A549 (cell line): ENCODE measurements around the gene DRD3.

Source experiments
- BCL3 ChIP-seq: fragments of >200 bp; sonication (Bioruptor Twin); formaldehyde crosslinking; IDR thresholded peaks from 3 replicates; pipeline ENCODE4 v1.6.1; 2016
- CBX8 ChIP-seq: fragments of 200-600 bp; sonication (generic); IDR thresholded peaks from 2 replicates; pipeline ENCODE4 v1.6.1; 2016
- CEBPB ChIP-seq, 2 experiments: fragments of >200 bp in 1 of 2; sonication (Bioruptor Twin) in 1 of 2; formaldehyde crosslinking in 1 of 2; IDR thresholded peaks; 2 replicates each; pipeline ENCODE4 v1.6.1; 2012 to 2016
- CTCF ChIP-seq: fragments of >200 bp; sonication (Bioruptor Twin); formaldehyde crosslinking; IDR thresholded peaks from 3 replicates; pipeline ENCODE4 v1.5.1; 2016
- HEYL ChIP-seq: fragments of 250-450 bp; sonication (Bioruptor Pico); IDR thresholded peaks from 2 replicates; pipeline ENCODE4 v1.8.0; 2021; ENCODE audit warnings: mild to moderate bottlenecking, moderate library complexity
- JUN ChIP-seq, 2 experiments: fragments of >200 bp; sonication (Bioruptor Twin); formaldehyde crosslinking; IDR thresholded peaks; 2 replicates in 1 of 2; 3 replicates in 1 of 2; pipeline ENCODE4 v1.6.1; 2016 to 2017
- MAX ChIP-seq: IDR thresholded peaks from 2 replicates; pipeline ENCODE4 v1.6.1; 2012
- MYC ChIP-seq: IDR thresholded peaks from 2 replicates; pipeline ENCODE4 v1.6.1; 2012; ENCODE audit warnings: mild to moderate bottlenecking, inconsistent platforms, low read length, improper control_type of control experiment, borderline replicate concordance
- NR3C1 ChIP-seq: fragments of >200 bp; sonication (Bioruptor Twin); formaldehyde crosslinking; IDR thresholded peaks from 3 replicates; pipeline ENCODE4 v1.6.1; 2017
- POLR2A ChIP-seq: IDR thresholded peaks from 2 replicates; pipeline ENCODE4 v1.6.1; 2012; ENCODE audit warnings: mild to moderate bottlenecking, low read length
- POLR2AphosphoS2 ChIP-seq: conservative IDR thresholded peaks from 2 replicates; pipeline ENCODE4 v1.6.1; 2012; ENCODE audit warnings: low read length, improper control_type of control experiment, inconsistent platforms
- REST ChIP-seq: fragments of 200-600 bp; sonication (generic); IDR thresholded peaks from 2 replicates; pipeline ENCODE4 v1.6.1; 2016; ENCODE audit warnings: antibody characterized with exemption, mild to moderate bottlenecking, moderate library complexity
- SREBF2 ChIP-seq: fragments of 450-650 bp; IDR thresholded peaks from 2 replicates; pipeline ENCODE4 v1.6.1; 2014; ENCODE audit warnings: mild to moderate bottlenecking, moderate library complexity
- TP53 ChIP-seq: fragments of 250-450 bp; sonication (Bioruptor Pico); IDR thresholded peaks from 2 replicates; pipeline ENCODE4 v1.5.0; 2021; ENCODE audit warnings: mild to moderate bottlenecking, moderate library complexity

GRCh38 chr3:114219741-114220140 is 40.9 kb upstream of the DRD3 start:
- TF ChIP-seq POLR2A (no peak), CTCF (no peak), TP53 (CRISPR knock-in tag) (no peak), POLR2AphosphoS2 (no peak), REST (no peak), MYC (no peak), SREBF2 (no peak), NR3C1 (no peak), CBX8 (no peak), MAX (no peak), CEBPB (IDR thresholded peaks at IDR 0.05) (no peak), BCL3 (no peak), HEYL (no peak), JUN (IDR thresholded peaks at IDR 0.05) (no peak)
